Stimulated activated naive CD8-positive, alpha-beta T cell treated with anti-CD3 and anti-CD28 coated beads, Interleukin-15, Interleukin-2, amounts not matched to agents 100 U/mL and 50 U/mL, for 24 hours (primary cell): ENCODE measurements around the gene STAC.
"Not testable (repeated sequence)": the region's sequence is repeated elsewhere in the genome, so short reads cannot be mapped to it uniquely, and the experiment has no call there.

Experiments
- ATAC-seq: fragments of 150-1000 bp; cut with Tn5 transposase; one replicate; pipeline ENCODE4 v1.10.0; 2021
- DNase-seq: peaks from one replicate; pipeline ENCODE4 v3.0.0; 2021

Gene STAC

DNA sequence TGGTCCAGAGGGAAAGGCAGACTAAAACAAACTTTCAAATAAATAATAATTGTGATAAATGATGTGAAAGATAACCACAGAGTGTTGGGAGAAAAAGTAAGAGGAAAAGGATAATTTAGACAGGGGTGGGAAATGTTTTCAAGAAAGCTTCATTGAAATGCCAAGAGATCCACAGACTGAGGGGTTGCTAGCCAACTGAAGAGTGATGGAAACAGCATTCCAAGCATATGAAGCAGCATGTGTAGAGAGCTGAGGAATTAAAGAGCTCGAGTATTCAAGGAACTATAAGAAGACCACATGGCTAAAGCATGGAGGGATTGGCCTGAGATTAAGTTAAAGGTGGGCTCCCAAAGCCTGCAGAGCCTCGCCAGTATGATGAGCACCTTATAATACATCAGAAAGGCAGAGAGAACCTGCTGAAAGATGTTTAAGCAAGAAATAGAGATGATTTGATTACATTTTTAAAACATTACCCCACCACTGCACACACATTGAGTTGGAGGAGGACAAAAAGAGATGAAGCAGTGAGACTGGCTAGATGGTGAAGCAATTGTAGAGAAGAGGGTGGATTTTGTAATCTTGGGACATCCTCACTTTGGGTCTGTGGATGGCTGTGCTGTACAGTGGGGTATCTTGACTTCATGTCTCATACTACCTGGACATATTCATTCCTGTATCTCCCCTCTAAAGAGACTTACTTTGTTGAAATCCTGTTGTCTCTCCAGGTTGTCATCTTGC lies 100.8 kb downstream of the STAC start:
- DNase-seq (no peak), ATAC-seq (no peak)

DNA sequence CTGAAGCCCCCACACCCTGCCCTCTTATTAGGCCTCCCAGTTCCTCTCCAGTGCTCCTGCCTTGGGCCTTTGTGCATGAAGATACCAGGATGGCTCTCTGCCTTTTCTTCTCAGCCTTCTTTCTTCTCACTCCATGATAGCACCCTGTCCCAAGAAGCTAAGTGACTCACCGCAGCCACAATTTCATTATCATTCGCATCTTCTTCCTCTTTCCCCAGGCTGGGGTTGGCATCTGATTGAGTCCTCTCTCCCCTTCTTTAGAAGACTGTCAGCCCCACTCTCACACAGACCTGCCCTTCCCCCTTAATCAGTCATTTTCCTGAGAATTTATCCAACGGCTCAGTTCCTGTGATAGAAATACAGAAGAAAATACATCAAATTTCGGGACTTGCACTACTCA lies 102.0 kb downstream of the STAC start:
- ATAC-seq (no peak), DNase-seq (no peak)

DNA sequence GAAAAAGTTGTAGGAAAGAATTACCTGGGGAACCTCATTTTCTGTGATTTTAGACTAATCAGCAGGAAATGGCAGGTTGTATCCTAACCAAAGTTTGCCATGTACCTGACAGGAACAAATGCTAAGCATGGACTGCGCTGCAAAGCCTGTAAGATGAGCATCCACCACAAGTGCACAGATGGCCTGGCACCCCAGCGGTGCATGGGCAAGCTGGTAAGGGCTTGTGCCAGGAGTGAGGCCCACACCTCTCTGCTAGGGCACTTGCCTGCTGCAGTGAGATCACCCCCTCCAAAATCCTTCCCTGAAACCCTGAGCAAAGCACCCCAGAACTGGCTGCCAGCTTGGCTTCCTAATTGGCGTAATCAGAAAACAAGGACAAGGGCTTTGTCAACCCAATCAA lies 102.6 kb downstream of the STAC start:
- DNase-seq: no peak
- no peak for ATAC-seq

DNA sequence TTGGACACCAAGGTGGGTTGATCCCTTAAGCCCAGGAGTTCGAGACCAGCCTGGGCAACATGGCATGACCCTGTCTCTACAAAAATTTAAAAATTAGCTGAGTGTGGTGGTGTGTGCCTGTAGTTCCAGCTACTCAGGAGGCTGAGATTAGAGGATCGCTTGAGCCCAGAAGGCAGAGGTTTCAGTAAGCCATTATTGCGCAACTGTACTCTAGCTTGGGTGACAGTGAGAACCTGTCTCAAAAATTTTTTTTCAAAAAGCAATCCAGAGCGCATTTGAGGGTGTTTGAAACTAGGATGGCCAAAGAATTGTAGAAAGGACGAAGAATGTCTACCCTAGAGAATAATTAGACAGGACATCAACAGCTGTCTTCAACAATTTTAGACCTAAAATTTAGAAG lies 103.4 kb downstream of the STAC start:
- DNase-seq: no peak

DNA sequence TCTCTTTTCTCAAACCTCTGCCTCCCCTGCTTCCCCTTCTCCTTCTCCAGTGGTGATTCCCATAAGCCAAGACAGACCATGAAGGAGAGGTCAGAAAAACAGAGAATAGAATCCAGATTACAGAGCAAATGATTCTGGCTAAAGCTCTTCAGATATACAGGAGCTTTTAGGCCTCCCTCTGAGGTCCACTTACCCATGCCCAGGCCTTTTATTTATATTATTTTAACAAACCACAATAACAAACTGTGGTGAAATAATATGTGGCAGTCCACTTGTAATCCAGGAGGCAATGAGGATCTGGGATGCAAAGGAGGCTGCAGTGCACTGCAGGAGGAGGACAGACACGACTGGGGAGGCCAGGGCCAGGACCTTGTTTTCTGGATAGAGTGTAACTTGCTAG lies 104.1 kb downstream of the STAC start:
- ATAC-seq: no peak
- no peak for DNase-seq

More for the DNA sequence above, 103.4 kb downstream of the STAC start:
- no peak for ATAC-seq

DNA sequence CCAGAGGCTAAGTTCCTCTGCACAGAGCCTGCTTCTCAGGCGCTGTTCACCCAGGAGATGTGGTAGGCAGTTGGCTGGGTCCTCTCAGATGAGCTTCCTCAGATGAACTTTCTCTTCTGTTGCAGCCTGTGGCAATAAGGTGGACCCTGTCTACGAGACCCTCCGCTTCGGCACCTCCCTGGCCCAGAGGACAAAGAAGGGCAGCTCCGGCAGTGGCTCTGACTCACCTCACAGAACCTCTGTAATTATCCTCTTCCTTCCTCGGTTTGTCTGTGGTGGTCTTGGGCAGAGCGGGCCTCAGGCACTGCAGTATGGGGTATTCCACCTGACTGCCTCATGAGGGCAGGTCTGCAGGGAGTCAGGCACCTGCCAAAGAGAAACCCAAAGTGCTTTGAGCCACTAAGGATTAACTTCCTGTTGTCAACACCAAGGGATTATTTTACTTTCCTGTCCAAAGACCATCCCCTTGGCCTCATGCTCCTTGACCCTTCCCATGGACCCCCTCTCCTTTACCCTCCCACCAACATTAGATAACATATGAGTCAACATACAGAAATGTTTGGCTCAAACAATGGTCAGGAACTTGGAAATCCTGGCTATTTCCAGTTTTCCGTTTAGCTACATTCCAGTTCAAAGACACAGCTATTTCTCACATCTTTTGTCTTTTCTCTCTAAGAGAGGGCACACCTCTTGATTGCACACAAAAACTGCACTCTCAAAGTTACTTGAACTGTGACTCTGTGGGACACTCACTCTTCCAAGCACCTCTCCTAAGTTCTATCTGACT lies 105.9 kb downstream of the STAC start:
- DNase-seq: no peak
- no peak for ATAC-seq

DNA sequence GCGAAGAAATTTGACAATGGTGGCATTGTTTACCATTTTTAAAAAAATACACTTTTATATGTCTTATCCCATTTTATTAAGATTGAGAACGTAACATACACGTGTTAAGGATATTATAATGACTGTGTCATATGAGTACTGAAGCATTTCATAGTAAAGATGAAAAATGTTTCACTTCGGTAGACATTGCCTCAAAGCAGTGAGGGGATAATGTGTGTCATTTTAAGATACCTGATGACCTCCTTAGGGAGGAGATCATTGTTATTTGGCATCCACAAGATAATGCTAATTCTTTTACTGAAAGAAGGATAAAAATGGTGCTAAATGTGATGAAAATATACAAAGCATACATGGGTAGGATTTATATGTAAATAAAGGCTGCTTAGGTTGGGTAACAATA lies 107.3 kb downstream of the STAC start:
- ATAC-seq (no peak), DNase-seq (no peak)

DNA sequence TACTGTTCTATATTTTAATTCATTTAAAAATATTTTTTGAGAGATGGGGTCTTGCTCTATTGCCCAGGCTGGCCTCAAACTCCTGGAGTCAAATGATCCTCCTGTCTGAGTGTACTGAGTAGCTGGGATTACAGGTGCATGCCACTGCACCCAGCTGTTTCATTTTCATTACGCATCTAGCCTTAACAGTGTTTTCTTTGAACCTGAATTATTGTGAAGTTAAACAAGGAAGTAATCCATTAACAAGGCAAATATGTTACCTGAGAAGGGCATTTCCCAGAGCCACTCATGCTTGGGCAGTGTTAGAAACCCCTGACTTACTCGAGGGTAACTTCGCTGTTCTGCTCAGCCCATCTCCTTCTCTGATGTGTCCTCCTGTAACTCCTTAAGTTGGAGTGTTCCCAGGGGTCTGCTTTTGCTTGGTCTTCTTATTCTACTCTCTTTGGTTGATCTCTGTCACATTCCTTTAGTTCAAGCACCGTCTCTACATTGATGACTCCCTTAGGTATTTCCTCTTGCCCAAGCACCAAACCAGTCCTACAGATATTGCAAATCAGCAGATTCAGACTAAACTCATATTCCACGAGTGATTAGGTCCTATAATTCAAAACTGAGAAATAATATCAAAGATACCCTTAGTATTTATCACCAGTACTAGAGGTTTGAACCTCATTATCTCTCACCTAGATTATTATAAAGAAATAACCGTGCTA lies 107.9 kb downstream of the STAC start:
- DNase-seq: no peak
- no peak for ATAC-seq

DNA sequence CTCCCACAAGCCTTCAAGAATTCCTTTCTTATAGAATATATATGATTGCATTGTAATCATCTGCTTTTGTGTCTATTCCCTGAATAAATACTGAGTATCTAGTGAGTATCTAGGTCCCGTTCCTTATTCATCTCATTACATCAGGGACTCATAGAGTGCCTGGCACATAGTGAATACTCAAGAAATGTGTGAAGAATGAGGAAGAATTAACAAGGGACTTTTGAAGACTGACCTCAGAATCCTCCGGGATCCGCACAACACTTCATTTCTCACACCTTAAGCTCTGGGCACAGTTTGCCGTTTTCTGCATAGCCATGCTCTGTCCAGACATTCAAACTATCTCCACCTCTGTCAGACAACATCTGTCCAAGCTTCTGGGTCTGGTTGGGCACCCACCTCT lies 108.8 kb downstream of the STAC start:
- no peak for DNase-seq
- ATAC-seq: no peak

DNA sequence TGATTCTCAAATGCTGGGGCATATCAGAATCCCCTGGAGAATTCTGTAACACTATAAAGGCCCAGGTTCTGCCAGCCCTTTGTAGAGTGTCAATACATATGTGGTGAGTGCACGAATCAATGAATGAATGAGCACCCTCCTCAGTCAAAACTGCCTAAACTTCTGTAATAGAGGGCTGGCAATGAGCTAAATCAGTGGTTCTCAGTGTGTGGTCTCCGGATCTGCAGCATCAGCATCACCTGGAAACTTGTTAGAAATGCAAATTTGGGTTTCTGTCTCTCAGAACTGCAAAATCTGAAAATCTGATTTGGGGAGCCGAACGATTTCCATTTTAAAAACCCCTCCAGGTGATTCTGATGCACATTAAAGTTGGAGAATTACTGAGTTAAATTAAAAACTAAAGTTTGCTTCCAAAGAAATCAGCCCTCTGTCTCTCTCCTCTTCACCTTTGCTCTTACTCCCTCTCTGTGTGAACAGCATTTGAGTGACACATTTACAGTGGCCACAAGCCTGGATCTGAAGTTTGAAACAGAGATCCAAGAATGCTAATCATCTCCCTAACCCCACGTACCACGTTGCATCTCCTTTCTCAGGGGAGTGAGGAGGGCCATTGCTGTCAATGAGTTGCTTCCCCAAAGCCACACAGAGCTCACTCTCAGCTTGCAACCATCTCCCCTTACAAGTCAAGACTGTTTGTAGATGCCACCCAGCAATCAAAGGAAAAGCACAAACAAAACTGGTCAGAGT lies 109.5 kb downstream of the STAC start:
- ATAC-seq (no peak), DNase-seq (no peak)

DNA sequence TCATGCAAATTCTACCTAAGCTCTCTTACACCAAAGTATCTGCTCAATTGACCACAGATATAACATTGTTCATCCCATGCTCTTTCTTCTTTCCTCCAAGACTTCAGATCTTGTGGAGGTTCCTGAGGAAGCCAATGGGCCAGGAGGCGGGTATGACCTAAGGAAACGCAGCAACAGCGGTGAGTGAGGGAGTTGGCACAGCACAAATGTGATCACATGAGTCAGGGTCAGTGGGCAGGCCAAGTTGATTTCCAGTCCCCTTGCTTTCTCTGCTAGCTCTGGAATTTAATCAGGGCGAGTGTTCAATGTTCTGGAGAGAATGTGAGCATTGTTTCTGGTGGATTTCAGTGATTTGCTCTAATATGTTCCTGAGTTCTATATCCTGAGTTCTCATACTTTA lies 112.7 kb downstream of the STAC start:
- DNase-seq: no peak
- ATAC-seq: no peak

DNA sequence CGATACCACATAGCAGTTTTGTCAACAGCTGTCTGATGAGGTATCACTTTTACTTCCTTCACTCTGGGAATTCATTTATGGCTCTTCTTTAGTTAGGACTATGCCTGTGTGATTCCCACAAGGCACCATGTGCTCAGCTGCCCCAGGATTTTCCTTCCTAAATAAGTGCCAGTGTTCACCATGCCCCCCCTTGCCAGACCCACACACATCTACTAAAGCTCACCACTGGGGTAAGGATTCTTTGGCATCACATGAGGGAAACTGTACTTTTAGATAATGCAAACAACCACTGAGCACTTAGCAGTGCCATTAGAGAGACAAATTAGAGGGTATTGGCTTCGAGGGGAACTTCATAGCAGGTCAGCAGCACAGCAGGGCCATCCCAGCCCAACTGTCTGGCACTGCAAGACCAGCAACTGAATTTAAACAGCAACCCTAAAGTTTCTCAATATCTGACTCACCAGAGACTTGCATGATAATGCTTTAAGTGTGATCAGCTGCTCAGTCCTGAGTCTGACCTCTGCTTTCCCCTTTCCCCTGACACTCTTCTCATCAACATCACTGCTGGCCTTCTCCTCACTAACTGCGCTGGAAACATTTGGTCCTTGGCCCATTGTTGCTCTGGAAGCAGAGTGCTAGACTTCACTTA lies 114.3 kb downstream of the STAC start:
- DNase-seq: no peak
- no peak for ATAC-seq

DNA sequence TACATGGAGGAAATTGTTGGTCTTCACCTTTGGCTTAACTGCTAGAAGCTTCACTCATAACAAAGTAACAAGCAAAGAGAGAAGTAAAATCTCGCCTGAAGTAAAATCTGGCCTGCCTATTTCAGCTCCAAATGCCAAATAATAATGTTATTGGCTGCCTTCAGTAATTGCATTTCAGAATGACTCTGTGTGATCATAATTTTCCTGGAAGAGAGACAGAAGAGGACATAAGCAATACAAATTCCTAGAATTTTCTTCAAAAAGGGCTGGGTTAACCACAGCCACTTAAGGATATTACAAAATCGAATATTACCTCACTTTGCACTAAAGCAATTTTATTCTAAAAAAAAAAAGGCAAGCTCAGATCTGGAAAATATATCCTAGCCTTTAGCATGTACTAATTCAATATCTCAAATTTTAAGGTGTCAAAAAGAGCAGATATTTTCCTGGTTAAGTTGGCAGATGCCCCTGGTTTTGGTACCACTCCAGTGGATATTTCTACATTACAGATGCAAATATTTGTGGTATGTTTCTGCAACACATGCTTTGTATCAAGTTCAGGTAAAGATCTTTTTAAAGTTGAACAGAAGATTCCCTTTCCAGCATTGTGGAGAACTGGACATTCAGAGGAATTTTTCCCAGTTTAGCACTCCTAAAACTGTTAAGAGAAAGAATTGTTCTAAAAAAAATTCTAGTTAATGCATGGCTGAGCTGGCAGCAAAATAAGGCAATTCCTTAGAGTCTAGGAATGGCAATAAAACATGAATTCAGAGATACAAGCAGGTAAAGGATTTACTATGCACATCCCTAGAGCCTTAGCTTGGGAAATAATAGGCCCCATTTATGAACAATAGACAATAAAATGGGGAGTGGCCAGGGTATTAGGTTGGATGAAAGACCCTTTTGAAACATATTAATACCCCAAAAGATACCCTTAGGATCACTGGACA lies 116.7 kb downstream of the STAC start:
- ATAC-seq (no peak), DNase-seq (no peak)

DNA sequence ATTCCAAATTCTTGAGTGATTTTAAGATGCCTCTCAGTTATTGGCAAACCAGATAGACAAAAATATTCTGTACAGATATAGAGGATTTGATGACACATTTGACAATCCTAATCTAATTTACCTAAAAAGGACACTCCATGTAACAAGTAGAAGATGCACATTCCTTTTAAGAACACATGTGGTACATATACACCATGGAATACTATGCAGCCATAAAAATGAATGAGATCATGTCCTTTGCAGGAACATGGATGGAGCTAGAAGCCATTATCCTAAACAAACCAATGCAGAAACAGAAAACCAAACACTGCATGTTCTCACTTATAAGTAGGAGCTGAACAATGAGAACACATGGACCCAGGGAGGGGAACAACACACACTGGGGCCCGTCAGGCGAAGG lies 119.7 kb downstream of the STAC start:
- DNase-seq, ATAC-seq: not testable (repeated sequence)

DNA sequence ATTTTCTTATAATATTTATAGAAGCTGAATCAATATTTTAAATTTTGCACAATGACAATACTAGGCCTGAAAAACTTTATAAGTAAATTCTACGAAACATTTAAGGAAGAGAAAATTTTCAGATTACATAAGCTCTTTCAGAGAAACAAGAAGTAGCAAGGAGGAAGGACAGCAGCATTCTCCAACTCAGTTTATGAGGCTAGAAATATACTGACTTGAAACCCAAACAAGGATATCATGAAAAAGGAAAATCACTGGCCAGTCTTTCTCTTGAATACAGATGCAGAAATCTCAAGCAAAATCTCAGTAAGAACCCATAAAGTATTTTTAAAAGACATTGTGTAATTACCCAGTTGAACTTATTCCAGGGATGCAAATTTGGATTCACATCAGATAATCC lies 121.3 kb downstream of the STAC start:
- ATAC-seq (no peak), DNase-seq (no peak)

DNA sequence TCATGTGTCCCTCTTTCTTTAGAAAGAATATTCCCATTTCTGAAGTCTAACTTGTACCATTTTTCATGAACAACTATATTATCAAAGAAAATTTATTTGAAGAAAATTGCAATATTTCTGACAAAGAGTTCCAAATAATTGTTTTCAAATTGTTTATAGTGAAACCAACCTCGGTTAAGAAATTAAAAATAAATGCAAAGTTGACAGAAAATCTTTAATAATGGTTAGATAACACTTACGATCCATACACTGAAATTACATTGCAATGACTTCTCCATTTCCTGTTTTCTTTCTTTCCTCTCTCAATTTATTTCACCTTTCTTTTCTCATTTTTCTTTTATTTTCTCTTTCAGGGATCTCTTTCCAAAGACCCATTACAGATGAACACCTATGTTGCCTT lies 125.1 kb downstream of the STAC start:
- DNase-seq (no peak), ATAC-seq (no peak)

DNA sequence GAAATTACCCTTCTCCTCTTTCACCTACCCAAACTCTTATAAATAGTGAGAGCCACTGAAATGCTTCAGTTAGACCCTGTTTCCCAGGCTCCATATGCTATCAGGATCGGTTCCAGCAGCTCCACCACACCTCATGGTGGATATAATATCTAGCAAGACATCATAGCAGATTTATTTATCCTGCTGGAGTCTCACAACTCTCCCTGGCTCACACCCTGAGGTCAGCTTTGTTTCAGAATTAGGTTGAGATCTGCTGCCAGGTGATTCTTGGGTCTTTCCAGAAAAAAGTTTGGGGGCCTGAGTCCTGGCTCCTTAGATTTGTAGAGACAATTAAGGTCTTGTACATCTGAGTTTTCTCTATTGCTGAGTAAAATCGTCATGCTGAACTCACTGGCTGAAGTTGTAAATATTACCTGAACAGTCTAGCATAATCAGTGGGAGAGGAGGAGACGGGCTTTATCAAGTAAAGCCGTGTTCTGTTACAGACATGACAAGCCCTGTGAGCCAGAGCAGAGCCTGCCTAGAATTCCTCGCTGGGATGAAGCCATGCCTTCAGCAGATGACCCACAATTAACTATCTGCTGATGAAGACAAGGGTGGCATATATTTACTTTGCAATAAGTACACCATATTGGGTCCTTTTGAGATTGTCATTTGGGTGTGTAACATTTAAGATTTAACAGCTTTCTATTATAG lies 131.6 kb downstream of the STAC start:
- DNase-seq: no peak
- ATAC-seq: no peak

DNA sequence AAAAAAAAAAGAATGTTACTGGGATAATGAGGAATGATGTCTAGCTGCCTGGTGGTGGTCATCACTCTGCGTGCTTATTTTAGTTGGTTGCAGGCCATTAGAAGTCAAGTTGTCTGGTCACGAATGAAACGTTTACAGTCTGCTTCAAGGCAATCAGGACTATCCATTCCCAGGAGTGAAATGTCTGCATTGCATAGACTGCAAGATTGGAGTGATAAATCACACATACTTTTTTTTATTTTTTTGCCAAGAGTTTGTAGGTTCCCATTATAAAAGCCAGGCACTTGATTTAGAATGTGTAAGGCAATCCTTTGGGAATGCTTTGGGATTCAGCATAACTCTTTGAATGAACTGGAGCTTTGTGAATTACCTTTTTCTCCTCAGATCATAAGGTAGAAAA lies 132.3 kb downstream of the STAC start:
- no peak for DNase-seq
- no peak for ATAC-seq

DNA sequence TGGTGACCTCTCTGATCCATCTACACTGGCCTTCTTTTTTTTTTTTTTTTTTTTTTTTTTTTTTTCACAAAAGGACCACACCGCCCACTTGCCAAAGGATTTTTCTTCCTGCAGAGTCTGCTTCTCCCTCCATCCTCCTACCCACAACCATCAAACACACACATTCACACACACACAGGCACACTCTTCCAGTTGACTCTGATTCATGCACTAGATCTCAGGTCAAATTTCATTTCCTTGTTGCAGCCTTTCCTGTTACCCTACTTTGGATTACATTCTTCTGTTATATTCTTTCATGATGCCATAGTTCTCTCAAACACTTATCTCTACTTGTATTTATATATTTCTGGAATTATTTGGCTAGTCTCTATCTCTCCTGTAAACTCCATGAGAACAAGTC lies 133.9 kb downstream of the STAC start:
- no peak for DNase-seq
- no peak for ATAC-seq

DNA sequence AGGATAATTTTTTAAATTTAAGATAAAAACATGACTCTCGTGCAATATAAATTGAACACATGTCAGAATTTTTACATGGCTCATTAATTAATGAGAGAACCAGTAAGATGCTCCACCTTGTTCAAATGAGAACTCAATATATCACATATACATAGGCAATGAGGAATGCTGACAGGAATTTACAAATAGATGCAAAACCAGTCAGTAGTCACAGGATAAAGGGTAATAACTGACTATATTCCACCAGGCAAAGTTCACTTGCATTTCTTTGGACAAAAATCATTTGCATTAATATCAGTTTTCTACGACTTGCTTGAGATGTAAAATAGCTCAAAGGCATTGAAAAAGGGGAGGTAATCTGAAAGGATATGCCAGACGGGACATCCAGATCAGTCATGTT lies 139.4 kb downstream of the STAC start:
- no peak for ATAC-seq

More for the DNA sequence above, 139.4 kb downstream of the STAC start:
- no peak for DNase-seq
